Posterior cingulate gyrus (tissue), 11 donors: Measurements from ENCODE around the gene ASMT.
"Not testable (repeated sequence)": the region's sequence is repeated elsewhere in the genome, so short reads cannot be mapped to it uniquely, and the experiment has no call there.

ENCODE experiments used
- DNase-seq, 10 donors: peaks; one replicate each; pipeline versions ENCODE4 v3.0.0 to v3.0.0-alpha.2; 2020 to 2021; ENCODE audit warnings: mixed read lengths in 3 of 10
- intact Hi-C: fragments of 100-400 bp; cut with DNase I; formaldehyde crosslinking; loops from one replicate; pipeline ENCODE4 v1.15.1; 2023

ASMT gene

DNA sequence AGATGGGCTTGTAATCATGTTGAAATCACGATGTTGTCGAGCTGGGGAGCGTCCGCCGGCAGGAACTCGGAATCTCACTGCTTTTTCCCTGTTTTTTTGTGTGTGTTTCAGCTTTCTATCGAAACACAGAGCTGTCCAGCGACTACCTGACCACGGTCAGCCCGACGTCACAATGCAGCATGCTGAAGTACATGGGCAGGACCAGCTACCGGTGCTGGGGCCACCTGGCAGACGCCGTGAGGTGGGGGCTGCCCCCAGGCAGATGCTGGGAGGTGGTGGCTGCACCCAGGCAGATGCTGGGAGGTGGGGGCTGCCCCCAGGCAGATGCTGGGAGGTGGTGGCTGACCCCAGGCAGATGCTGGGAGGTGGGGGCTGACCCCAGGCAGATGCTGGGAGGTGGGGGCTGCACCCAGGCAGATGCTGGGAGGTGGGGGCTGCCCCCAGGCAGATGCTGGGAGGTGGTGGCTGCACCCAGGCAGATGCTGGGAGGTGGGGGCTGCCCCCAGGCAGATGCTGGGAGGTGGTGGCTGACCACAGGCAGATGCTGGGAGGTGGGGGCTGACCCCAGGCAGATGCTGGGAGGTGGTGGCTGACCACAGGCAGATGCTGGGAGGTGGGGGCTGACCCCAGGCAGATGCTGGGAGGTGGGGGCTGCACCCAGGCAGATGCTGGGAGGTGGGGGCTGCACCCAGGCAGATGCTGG, 9.4 kb downstream of the ASMT start:
- DNase-seq = peak in 2 of 10 donors; percentile 17 to 26
- intact Hi-C loops = not testable (repeated sequence)

DNA sequence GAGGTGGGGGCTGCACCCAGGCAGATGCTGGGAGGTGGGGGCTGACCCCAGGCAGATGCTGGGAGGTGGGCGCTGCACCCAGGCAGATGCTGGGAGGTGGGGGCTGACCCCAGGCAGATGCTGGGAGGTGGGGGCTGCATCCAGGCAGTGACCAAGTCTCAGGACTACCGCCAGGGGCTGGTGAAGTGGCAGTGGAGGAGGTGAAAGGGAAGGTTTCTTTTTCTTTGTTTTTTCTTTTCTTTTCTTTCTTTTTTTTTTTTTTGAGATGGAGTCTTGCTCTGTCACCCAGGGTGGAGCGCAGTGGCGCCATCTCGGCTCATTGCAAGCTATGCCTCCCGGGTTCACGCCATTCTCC, 10.0 kb downstream of the ASMT start:
- intact Hi-C loops = not testable (repeated sequence)
- DNase-seq = peak in 3 of 10 donors; percentile 21 to 42 (median 36)

DNA sequence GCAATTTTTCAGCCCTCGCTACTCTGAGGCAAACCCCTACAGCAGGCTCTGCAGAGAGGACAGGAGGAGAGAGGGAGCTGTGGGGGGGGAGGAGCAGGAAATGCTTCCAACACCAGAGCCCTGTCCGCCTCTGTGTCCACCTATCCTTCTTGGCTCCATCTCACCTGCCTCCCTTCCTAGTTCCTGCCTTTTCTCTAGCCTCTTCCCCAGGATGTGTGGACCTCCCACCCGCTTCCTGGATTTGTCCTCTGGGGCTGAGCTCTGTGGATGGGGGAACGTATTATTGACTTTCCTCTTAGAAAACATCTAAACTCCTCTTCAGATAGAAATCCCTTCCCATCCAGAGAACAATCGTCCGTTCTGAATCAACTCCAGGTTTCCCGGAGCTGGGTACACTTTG, 14.4 kb downstream of the ASMT start:
- intact Hi-C loops = no loop called here
- DNase-seq = peak in 1 of 10 donors; percentile 4

DNA sequence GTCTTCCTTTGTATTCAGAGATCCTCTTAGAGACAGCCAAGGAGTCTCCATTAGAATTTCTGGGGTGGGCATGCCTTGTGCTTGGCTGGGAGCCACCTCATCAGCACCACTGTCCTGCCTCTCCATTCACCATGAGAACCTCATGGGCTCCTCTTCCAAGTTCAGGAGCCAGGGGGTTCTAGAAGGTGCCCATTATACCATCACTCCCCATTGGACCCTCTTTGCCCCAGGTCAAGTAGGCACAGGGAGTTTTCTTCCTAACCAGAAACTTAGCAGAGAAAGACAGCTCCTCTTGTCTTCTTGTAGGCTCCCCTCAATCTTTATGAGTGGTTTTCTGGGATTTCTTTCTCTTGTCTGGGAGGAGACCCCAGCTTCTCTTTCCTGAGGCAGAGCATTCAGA, 31.1 kb downstream of the ASMT start:
- DNase-seq = peak in 2 of 10 donors; percentile 12 to 20
- intact Hi-C loops = no loop called here

DNA sequence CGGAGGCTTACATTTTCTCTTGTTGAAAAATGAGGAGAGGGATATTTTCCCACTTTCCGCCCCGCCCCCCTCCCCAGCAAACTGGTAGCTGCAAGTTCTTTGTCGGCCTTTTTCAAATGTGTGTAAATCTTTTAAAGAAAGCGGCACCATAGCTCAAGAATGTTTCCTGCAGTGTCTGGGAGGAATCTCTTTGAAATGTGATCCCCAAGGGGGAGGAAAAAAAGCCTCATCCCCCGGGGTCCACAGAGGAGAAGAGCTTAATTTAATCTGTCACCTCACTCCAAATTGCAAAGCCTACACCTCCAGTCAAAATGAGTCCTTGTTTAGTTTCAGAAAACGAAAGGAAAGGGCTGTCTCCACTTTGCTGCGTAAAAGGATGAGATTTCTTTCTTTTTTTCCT, 34.8 kb downstream of the ASMT start:
- no peak for DNase-seq
- intact Hi-C loops = no loop called here

DNA sequence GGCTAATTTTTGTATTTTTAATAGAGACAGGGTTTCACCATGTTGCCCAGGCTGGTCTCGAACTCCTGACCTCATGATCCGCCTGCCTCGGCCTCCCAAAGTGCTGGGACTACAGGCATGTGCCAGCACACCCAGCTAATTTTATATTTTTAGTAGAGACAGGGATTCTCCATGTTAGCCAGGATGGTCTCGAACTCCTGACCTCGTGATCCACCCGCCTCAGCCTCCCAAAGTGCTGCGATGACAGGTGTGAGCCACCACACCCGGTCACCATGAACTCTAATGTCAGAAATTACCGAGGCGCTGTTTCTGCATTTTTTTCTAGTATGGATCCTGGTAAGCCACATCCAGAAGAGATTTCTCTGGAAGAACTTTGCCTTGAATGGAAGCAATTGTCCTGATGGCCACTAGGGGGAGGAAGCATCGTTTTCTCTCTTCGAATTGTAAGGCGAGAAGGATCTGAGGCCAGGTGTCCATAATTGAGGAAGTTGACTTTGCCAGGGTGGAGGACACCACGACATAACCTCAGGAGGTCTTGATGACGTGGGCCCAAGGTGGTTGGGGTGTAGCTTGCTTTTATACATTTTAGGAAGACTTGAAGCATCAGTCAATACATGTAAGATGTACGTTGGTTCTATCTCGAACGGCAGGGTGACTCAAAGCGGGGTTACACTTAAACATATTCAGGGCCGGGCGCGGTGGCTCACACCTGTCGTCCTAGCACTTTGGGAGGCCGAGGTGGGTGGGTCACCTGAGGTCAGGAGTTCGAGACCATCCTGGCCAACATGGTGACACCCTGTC, 37.4 kb downstream of the ASMT start:
- peak in 3 of 10 donors; percentile 18 to 80 (median 69) for DNase-seq
- intact Hi-C loops = not testable (repeated sequence)

DNA sequence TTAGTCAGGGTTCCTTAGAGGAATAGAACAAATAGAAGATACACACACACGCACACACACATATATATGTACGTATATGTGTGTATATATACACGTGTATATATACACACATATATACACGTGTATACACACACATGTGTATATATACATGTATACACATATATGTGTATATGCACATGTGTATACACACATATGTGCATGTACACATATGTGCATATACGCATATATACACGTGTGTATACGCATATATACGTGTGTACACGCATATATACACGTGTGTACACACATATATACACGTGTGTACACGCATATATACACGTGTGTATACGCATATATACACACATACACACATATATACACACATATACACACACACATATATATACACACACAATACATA, 41.5 kb downstream of the ASMT start:
- intact Hi-C loops = no loop called here
- DNase-seq = no peak

DNA sequence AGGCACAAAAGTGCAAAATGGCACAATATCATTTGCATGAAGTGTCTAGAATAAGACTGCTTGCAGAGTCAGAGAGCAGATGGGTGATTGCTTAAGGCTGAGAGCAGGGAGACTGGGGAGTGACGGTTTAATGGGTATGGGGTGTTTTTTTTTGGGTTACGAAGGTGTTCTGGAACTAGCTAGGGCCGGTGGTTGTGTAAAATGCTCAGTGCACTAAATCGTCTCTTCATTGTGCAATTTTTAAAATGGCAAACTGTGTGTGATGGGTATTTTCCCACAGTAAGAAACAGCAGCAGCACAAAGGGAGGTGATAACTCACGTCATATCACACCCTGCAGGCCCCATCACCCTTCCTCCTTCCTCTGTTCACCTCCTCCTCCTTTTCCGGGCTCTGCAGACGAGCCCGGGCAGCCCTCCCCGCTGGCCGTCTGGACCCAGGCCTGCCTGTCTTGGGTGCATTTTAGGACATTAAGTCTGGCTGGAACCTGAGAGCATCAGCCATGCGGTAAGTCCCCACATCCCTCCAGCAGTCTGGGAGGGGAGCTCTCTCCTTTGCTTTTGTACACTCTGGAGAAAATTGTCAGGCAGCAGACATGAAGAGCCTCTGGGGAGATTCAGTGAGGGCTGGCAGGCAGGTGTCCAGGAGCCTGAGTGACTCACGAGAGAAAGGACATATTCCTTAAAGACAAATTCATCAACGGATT, 42.7 kb downstream of the ASMT start:
- peak in 2 of 10 donors; percentile 25 to 77 for DNase-seq
- intact Hi-C loops = no loop called here

DNA sequence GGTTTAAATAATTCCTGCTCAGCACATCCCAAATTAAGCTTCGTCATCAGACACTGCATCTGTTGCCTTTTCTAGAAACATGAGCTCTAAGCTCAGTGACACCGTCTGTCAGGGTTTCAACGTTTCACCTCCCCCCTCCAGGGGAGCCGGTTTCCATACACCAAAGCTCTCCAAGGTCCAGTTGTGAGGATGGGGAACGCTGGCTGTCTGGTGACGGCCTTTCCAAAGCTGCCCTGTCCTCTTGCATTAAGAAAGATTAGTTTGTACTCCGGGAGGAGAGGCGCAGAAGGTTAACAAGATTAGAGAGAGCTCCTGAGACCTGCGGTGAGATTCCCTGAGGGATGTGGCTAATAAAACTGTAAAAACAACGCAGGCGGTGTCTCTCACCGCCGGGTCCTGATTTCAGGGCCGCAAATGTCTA, 43.2 kb downstream of the ASMT start:
- DNase-seq = peak in 1 of 10 donors; percentile 65
- intact Hi-C loops = no loop called here

DNA sequence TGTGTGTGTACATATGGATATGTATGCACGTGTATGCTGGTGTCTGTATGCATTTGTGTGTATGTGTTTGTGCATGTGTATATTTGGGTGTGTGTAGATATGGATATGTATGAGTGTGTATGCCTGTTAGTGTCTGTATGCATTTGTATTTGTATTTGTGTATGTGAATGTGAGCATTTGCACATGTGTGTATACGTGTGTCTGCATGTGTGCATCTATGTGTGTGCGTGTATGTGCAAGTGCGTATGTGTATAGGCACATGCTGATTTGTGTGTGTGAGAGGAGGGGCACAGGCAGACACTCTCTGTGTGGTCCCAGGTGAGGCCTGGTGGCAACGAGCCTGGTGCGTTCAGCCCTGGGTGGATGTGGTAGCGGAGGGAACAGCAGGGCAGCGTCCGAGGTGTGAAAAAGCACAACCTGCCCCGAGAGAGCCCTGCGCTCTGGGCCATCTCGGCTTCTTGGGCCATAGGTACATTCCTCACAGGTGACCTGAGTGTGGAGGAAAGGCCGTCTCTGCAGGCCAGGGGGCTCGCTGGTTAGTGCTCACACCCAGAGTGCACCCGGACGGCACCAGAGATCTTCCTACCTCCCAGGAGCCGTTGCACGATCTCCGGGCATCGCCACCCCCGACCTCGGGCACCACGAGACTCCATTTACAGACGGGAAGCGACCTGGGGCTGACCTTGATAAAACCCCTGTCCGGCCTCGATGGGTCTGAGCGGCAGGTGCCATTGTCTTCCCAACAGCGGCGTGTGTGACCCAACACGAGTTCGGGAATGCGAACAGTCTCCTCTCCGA, 45.0 kb downstream of the ASMT start:
- intact Hi-C loops = no loop called here
- peak in 1 of 10 donors; percentile 82 for DNase-seq

DNA sequence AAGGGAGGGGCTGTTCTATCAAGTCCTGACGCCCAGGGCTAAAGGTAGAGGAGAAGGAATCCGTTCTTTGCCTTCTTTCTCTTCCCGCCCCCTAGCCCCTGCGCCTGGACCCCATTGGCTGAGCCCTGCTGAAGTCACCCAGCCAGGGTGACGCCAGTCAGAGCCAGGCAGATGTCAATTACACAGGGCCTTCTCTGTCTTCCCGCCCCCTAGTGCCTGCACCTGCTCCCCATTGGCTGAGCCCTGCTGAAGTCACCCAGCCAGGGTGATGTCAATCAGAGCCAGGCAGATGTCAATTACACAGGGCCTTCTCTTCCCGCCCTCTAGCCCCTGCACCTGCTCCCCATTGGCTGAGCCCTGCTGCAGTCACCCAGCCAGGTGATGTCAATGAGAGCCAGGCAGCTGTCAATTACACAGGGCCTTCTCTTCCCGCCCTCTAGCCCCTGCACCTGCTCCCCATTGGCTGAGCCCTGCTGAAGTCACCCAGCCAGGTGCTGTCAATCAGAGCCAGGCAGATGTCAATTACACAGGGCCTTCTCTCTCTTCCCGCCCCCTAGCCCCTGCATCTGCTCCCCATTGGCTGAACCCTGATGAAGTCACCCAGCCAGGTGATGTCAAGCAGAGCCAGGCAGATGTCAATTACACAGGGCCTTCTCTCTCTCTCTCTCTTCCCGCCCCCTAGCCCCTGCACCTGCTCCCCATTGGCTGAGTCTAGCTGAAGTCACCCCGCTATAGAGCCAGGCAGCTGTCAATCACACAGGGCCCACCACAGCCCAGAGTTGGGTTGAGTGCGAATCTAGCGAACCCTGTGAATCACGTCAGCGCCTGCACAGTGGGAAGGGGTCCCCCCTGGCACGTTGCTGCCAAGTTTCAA, 46.4 kb downstream of the ASMT start:
- intact Hi-C loops = no loop called here
- DNase-seq = peak in 2 of 10 donors; percentile 23 to 89

DNA sequence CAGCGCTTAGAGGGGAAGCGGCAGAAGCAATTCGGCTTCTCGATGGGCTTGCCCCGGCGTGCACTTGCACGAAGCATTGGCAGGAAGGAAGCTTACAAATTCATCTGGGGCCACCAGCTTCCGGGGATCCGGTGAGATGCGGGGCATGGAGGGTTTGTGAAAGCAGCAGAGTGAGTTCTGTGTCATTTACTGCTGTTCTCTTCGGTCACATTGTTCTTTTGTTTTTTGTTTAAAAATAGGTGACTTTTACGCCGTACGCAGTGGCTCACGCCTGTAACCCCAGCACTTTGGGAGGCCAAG, 47.0 kb downstream of the ASMT start:
- intact Hi-C loops = no loop called here
- DNase-seq = no peak

DNA sequence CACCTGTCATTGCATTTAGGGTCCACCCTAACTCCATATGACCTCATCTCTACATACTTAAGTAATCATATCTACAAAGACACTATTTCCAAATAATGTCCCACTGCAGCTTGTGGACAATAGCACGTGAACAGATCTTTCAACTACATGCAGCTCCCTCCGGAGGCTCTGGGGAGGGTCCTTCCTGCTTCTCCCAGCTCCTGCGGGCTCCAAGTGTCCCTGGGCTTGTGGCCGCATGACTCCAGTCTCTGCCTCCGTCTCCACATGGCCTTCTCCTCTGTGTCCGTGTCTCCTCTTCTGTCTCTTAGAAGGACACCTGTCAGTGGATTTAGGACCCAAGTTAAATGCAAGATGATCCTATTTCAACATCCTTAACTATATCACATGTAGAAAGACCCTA, 52.7 kb downstream of the ASMT start:
- DNase-seq = no peak
- intact Hi-C loops = no loop called here

DNA sequence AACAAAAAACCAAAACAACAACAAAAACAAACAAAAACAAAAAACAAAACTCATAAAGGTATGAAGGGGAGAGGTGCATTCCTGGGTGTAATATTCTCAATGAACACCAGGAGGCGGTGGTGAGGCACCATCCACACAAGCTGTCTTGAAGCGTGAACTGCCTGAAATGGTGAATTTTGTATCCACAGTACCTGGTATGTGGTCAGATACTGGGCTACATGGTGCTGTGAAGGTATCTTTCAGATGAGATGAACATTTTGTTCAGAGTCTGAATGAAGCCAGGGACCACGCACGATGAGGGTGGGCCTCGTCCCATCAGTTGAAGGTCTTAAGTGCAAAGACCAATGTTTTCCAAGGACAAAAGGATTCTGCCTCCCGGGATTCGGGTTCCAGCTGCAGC, 58.5 kb downstream of the ASMT start:
- no peak for DNase-seq
- intact Hi-C loops = no loop called here

DNA sequence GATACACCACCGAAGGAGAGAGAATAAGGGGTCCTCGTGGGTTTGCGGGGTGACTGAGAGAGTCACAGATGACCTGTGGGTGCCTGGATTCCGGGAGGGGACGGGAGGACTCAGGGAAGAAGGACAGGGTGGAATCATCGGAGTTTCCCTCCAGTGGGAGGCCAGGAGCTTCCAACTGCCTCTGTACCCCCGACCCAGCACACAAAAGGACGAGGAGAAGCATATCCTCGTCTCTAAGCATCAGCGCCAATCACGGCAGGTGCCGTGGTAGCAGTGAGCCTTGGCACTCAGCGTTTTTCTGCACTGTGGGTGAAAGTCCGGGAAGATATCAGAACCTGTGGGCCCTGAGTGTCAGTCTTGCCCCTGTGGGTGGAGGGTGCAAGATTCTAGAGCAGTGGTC, 62.0 kb downstream of the ASMT start:
- intact Hi-C loops = no loop called here
- peak in 1 of 10 donors; percentile 33 for DNase-seq

DNA sequence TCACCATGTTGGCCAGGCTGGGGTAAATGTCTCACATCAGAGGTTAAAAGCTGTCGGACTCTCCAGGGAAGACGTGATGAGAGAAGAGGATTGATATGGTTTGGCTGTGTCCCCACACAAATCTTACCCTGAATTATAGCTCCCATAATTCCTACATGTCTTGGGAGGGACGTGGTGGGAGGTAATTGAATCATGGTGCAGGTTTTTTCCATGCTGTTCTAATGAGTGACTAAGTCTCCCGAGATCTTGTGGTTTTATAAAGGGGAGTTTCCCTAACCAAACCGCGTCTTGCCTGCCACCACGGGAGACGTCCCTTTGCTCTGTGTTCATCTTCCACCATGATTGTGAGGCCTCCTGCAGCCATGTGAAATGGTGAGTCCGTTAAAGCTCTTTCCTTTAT, 64.4 kb downstream of the ASMT start:
- intact Hi-C loops = no loop called here
- peak in 1 of 10 donors; percentile 5 for DNase-seq

DNA sequence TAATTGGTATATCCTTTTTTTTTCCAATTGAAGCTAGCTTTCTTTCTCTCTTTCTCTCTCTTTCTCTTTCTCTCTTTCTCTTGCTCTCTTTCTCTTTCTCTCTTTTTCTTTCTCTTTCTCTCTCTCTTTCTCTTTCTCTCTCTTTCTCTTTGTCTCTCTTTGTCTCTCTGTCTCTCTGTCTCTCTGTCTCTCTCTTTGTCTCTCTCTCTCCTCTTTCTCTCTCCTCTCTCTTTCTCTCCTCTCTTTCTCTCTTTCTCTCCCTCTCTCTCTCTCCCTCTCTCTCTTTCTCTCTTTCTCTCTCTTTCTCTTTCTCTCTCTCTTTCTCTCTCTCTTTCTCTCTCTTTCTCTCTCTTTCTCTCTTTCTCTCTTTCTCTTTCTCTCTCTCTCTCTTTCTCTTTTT, 66.6 kb downstream of the ASMT start:
- no peak for DNase-seq
- intact Hi-C loops = no loop called here

DNA sequence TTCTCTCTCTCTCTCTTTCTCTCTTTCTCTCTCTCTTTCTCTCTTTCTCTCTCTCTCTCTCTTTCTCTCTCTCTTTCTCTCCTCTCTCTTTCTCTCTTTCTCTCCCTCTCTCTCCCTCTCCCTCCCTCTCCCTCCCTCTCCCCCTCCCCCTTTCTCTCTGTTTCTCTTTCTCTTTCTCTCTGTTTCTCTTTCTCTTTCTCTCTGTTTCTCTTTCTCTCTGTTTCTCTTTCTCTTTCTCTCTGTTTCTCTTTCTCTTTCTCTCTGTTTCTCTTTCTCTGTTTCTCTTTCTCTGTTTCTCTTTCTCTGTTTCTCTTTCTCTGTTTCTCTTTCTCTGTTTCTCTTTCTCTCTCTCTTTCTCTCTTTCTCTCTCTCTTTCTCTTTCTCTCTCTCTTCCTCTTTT, 67.0 kb downstream of the ASMT start:
- intact Hi-C loops, DNase-seq: not testable (repeated sequence)

DNA sequence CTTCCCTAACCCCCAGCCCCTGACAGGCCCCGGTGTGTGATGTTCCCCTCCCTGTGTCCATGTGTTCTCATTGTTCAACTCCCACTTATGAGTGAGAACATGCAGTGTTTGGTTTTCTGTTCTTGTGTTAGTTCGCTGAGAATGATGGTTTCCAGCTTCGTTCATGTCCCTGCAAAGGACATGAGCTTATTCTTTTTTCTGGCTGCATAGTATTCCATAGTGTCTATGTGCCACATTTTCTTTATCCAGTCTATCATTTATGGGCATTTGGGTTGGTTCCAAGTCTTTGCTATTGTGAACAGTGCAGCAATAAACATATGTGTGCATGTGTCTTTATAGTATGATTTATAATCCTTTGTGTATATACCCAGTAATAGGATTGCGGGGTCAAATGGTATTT, 67.6 kb downstream of the ASMT start:
- intact Hi-C loops, DNase-seq: not testable (repeated sequence)

DNA sequence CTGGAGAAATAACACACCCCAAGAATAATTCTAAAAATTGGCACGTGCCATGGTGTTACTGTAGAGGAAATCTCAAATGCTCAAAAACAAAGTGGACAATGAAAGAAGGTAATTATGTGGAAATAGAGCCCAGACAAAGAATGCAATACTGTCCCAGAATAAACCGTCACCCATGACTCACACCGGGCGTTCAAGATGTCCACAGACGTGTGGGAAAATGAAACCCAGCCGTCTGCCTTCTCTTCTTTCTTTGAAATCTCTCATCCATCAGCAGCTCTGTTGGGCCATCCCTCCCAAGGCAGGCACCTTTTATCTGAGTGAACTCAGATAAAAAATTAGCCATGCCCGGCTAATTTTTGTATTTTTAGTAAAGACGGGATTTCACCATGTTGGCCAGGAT, 70.0 kb downstream of the ASMT start:
- intact Hi-C loops, DNase-seq: not testable (repeated sequence)
